GM12801 (cell line): Measurements from ENCODE around the gene UFSP1.

Experiments
- CTCF ChIP-seq: IDR thresholded peaks from one replicate; pipeline ENCODE4 v1.5.1; 2011; ENCODE audit warnings: control low read depth; ENCODE audit not compliant: insufficient read length; ENCODE audit errors: extremely low read depth

The UFSP1 gene

GRCh38 chr7:100860702-100861615, 28.6 kb downstream of the UFSP1 start:
- no peak for TF ChIP-seq CTCF

- no peak for TF ChIP-seq CTCF
These were observed 29.7 kb downstream of the UFSP1 start for GRCh38 chr7:100859856-100860255.

DNA sequence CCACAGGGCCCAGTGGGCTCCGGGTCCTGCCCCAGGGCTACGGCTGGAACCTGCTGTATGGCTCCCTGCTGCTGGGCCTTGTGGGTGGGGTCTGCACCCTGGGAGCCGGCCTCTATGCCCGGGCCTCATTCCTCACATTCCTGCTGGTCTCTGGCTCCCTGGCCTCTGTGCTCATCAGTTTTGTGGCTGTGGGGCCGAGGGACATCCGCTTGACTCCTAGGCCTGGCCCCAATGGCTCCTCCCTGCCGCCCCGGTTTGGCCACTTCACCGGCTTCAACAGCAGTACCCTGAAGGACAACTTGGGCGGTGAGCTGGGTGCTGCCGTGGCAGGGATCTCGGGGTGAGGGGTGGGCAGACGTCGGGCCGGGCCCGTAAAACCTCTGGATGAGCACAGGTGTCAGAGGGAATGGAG, 32.6 kb downstream of the UFSP1 start:
- no peak for TF ChIP-seq CTCF

DNA sequence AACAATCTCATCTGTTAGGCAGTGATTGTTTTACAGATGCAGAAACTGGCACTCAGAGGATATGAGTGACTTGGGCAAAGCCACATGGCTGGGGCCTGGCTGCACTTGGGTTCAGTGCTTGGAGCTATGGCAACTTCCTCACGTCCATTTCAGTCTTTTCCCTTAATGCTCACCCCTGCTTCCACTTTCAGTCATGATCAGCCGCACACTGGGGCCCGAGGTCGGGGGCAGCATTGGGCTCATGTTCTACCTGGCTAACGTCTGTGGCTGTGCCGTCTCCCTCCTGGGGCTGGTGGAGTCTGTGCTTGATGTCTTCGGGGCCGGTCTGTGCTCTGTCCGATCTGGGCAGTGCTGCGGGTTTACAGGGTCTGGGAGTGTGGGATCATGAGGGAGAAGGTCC, 34.0 kb downstream of the UFSP1 start:
- TF ChIP-seq CTCF = no peak

DNA sequence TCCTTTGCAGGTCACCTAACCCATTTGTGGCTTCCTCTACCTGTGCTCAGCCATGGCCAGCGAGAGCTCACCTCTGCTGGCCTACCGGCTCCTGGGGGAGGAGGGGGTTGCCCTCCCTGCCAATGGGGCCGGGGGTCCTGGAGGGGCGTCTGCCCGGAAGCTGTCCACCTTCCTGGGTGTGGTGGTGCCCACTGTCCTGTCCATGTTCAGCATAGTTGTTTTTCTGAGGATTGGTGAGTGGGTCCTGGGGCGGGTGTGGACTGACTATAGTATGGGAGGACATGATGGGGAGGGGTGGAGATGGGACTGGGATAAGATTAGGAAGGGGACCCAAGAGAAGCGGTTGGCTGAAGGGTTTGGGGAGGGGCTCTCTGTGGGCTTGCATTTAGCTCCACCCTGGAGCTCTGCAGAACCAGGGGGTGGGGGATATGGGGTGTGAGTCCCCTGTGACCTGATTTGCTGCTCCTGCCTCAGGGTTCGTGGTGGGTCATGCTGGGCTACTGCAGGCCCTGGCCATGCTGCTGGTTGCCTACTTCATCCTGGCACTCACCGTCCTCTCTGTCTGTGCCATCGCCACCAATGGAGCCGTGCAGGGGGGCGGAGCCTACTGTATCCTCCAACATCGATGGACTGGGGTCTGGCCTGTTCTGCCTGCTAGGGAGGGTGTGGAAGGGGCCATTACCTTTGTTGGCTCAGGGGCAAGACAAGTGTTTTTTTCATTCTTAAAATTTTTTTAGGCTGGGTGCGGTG, 35.2 kb downstream of the UFSP1 start:
- TF ChIP-seq CTCF = no peak

DNA sequence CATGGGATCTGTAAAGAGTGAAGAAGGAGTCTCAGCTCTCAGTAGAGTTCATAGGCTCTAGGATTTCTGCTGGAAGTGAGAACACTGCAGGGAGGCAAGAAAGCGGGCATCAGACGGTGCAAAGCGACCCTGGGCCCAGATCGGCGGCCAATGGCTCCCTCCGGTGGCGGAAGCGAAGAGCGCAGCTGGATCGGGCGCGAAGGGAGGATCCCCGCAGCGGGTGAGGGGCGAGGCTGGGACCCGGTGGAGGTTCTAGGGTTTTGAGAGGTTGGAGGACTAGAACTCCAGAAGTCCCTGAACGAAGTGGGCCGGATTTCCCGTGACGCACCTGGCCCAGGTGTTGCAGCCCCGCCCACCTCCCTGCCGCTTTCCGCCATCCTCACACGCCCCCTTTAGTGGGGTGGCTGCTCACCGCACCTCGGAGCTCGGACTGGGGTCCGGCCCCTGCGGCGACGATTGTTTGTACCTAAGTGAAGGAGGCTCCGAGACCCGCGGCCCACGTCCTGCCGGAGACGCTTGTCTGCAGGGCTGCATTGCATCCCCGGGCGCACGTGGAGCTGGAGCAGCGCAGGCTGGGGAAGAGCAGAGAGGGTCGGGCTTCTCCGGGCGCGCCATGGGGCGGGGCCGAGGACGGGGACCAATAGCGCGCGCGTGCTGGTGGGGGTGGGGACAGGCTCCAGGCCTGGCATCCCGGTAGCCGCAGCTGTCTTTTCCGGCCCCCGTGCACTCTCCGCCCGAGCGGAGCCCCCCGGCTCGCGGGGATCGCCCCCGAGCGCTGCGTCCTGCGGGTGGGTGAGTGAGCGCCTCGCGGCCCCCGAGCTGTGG, 37.3 kb downstream of the UFSP1 start, which contains the start of gene SLC12A9:
Gene SLC12A9, plus strand, starts transcription at position 666 of the 825 bp plus-strand sequence. CDS start 1,485 bp downstream, outside the sequence.
- TF ChIP-seq CTCF = no peak

DNA sequence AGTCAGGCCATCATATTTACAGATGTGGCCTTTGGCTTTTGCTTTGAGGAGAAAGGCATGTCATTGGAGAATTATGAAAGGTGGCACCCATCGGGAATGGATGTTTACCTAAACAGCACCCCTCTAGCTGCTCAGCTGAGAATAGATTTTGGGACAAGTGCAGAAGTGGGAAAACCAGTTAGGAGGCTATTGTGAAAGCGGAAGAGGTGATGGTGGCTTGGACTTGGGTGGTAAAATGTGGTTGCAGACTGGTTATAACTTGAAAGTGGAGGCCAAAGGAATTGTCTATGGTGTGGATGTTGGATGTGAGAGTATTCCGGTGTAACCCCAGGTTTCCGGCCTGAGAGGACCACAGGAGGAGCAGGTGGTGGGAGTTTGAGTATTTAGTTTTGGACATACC, 42.2 kb downstream of the UFSP1 start:
- no peak for TF ChIP-seq CTCF
